GM19328 (cell line): ENCODE results near the gene RNF167.
A peak's percentile ranks its signal among the peaks of the same experiment; 100 is the strongest.

Experiments
- ATAC-seq: cut with Tn5 transposase; IDR thresholded peaks from one replicate; pipeline ENCODE4 v1.9.1; 2021; ENCODE audit warnings: mild to moderate bottlenecking, moderate library complexity; ENCODE audit not compliant: unreplicated experiment

The RNF167 gene

GRCh38 chr17:4939796-4940554, at the start of gene RNF167, which contains the start of gene SLC25A11:
Gene RNF167 (plus strand): TSS chr17:4940268. CDS start chr17:4940910, 642 bp downstream.
Gene SLC25A11 (minus strand): TSS chr17:4940046. CDS start chr17:4939910, 136 bp downstream.
- ATAC-seq: peak; percentile 72

GRCh38 chr17:4891411-4892410, 48.4 kb upstream of the RNF167 start:
- ATAC-seq: no peak

- ATAC-seq: no peak
These were observed 47.4 kb upstream of the RNF167 start for GRCh38 chr17:4892499-4893221.

GRCh38 chr17:4893272-4893671, 46.8 kb upstream of the RNF167 start:
- no peak for ATAC-seq

GRCh38 chr17:4893721-4894560, 46.1 kb upstream of the RNF167 start:
- no peak for ATAC-seq

- no peak for ATAC-seq
These were observed 44.9 kb upstream of the RNF167 start for GRCh38 chr17:4895121-4895520.

GRCh38 chr17:4895657-4896331, 44.3 kb upstream of the RNF167 start:
- no peak for ATAC-seq

GRCh38 chr17:4896332-4897197, 43.5 kb upstream of the RNF167 start:
- no peak for ATAC-seq

- no peak for ATAC-seq
These were observed 42.8 kb upstream of the RNF167 start for GRCh38 chr17:4897198-4897687.

GRCh38 chr17:4897785-4898184, 42.3 kb upstream of the RNF167 start:
- ATAC-seq: no peak

- no peak for ATAC-seq
These were observed 41.7 kb upstream of the RNF167 start for GRCh38 chr17:4898351-4898750.

GRCh38 chr17:4898927-4899326, 41.1 kb upstream of the RNF167 start:
- no peak for ATAC-seq

GRCh38 chr17:4899341-4900230, 40.5 kb upstream of the RNF167 start, which contains the start of gene C17orf107:
Gene C17orf107 (plus strand): TSS chr17:4899536. CDS start chr17:4899763, 227 bp downstream.
- ATAC-seq: peak; percentile 56

- no peak for ATAC-seq
These were observed 39.6 kb upstream of the RNF167 start for GRCh38 chr17:4900231-4901107.

GRCh38 chr17:4901108-4901647, 38.9 kb upstream of the RNF167 start:
- ATAC-seq: no peak
